HepG2 (cell line): Measurements from ENCODE around the gene NINL. TPM values are rescaled to one million over a fixed set of nuclear protein-coding genes. Genes with fewer than 3 reads are reported as not detected.

Experiments used
- ATAC-seq: fragments of 200-7000 bp; cut with Tn5 transposase; 3 replicates; pipeline ENCODE4 v1.9.1; 2020; ENCODE audit warnings: mild to moderate bottlenecking, moderate library complexity
- BruUV-seq: library from RNA; stranded (reverse); fragments of 400-500 nt; replicated peaks from 2 replicates; lab custom pipeline; 2021; lab: Mats Ljungman, UMichigan
- CTCF ChIA-PET: fragments of 300-600 bp; formaldehyde crosslinking; extraction: SDS; loops from one replicate; lab custom pipeline; 2021; ENCODE audit warnings: low total read pairs, inconsistent platforms, low intra/inter-chr PET ratio; lab: Yijun Ruan, JAX
- POLR2A ChIA-PET: fragments of 350-600 bp; sonication (Branson Sonifier 250); formaldehyde crosslinking; loops from one replicate; lab custom pipeline; 2020; ENCODE audit warnings: antibody characterized with exemption, inconsistent platforms; lab: Yijun Ruan, JAX
- DNase-seq: peaks from one replicate; pipeline ENCODE4 v3.0.0-alpha.2; 2015; ENCODE audit warnings: low spot score
- FAIRE-seq: peaks from 3 replicates; lab custom pipeline; 2011; peaks lifted over from hg19 to GRCh38; lab: Jason Lieb, UNC
- H2AFZ ChIP-seq: one replicate; pipeline ENCODE4 v1.6.1; 2011; ENCODE audit warnings: low read length, inconsistent platforms
- H3K27ac ChIP-seq: fragments of 300-600 bp; 3 replicates; pipeline ENCODE4 v1.8.0; 2011; ENCODE audit warnings: mixed run types, mild to moderate bottlenecking, mixed read lengths, low read length, inconsistent platforms; ENCODE audit not compliant: insufficient read depth; ENCODE audit errors: extremely low read length
- H3K27me3 ChIP-seq, 2 experiments: fragments of 200-600 bp in 1 of 2; 2 replicates in 1 of 2; 3 replicates in 1 of 2; pipeline versions ENCODE4 v1.6.0 to v1.8.0; 2011; ENCODE audit warnings: low read length in 2 of 2, mild to moderate bottlenecking in 2 of 2, moderate library complexity in 2 of 2, inconsistent platforms in 1 of 2; ENCODE audit not compliant: insufficient read depth in 2 of 2, control insufficient read depth in 1 of 2
- H3K36me3 ChIP-seq, 2 experiments: fragments of 200-600 bp in 1 of 2; replicated peaks in 1 of 2; 2 replicates in 1 of 2; 3 replicates in 1 of 2; pipeline versions ENCODE4 v1.5.1 to v1.8.0; 2011; ENCODE audit warnings: low read length in 2 of 2, inconsistent platforms in 1 of 2; ENCODE audit not compliant: insufficient read depth in 2 of 2, control insufficient read depth in 1 of 2
- H3K4me1 ChIP-seq: 2 replicates; pipeline ENCODE4 v1.5.1; 2012; ENCODE audit warnings: low read length, inconsistent platforms; ENCODE audit not compliant: insufficient read depth
- H3K4me2 ChIP-seq: 2 replicates; pipeline ENCODE4 v1.6.0; 2011; ENCODE audit warnings: low read depth, low read length, inconsistent platforms
- H3K4me3 ChIP-seq, 3 experiments: fragments of 200-600 bp in 1 of 3; sonication (generic), shearing (Covaris generic) in 1 of 3; replicated peaks in 1 of 3; 2 replicates each; pipeline ENCODE4 v1.5.1; 2011 to 2016; ENCODE audit warnings: low read length in 3 of 3, inconsistent platforms in 2 of 3, low read depth in 2 of 3, mild to moderate bottlenecking in 2 of 3, control low read depth in 1 of 3, mixed read lengths in 1 of 3; ENCODE audit not compliant: insufficient read depth in 1 of 3
- H3K79me2 ChIP-seq: one replicate; pipeline ENCODE4 v1.6.1; 2011; ENCODE audit warnings: low read length, inconsistent platforms; ENCODE audit not compliant: insufficient read depth
- H3K9ac ChIP-seq: 2 replicates; pipeline ENCODE4 v1.6.0; 2011; ENCODE audit warnings: mild to moderate bottlenecking, low read depth, low read length, inconsistent platforms; ENCODE audit not compliant: insufficient read depth
- H3K9me3 ChIP-seq: 2 replicates; pipeline ENCODE4 v1.5.1; 2012; ENCODE audit warnings: mild to moderate bottlenecking, low read length
- H4K20me1 ChIP-seq: 2 replicates; pipeline ENCODE4 v1.6.0; 2011; ENCODE audit warnings: inconsistent platforms, mild to moderate bottlenecking, low read length, moderate library complexity; ENCODE audit not compliant: insufficient read depth
- AGO2 ChIP-seq: fragments of 200-400 bp; formaldehyde crosslinking; optimal IDR thresholded peaks from 2 replicates; pipeline ENCODE3; 2017; ENCODE audit warnings: mild to moderate bottlenecking, low read depth, low read length, moderate library complexity
- ATF4 ChIP-seq, 2 experiments: fragments of 450-650 bp in 1 of 2; sonication (generic) in 1 of 2; formaldehyde crosslinking; IDR thresholded peaks; 2 replicates each; pipeline versions ENCODE4 v1.5.0 to v1.8.0; 2020 to 2022; ENCODE audit warnings: mild to moderate bottlenecking in 1 of 2, missing genetic modification reagents in 1 of 2
- GABPB1 ChIP-seq: IDR thresholded peaks from 2 replicates; pipeline ENCODE4 v1.6.1; 2016; ENCODE audit warnings: mild to moderate bottlenecking, missing genetic modification reagents, moderate library complexity, missing compliant biosample characterization
- MTF2 ChIP-seq: sonication (generic); formaldehyde crosslinking; IDR thresholded peaks from 2 replicates; pipeline ENCODE4 v1.5.0; 2020; ENCODE audit warnings: missing genetic modification reagents, borderline replicate concordance
- RBM22 ChIP-seq: fragments of 200-400 bp; formaldehyde crosslinking; optimal IDR thresholded peaks from 2 replicates; pipeline ENCODE3; 2017; ENCODE audit warnings: mild to moderate bottlenecking, low read length, moderate library complexity
- TIGD3 ChIP-seq: sonication (generic); formaldehyde crosslinking; IDR thresholded peaks from 2 replicates; pipeline ENCODE4 v1.5.1; 2020; ENCODE audit warnings: mild to moderate bottlenecking, missing genetic modification reagents, borderline replicate concordance
- ZNF343 ChIP-seq: sonication (generic); formaldehyde crosslinking; IDR thresholded peaks from 2 replicates; pipeline ENCODE4 v1.4.0; 2020; ENCODE audit warnings: mild to moderate bottlenecking, missing genetic modification reagents
- WGBS: methylation state at CpG from one replicate; pipeline ENCODE4 v1.1.6; 2017; ENCODE audit warnings: low lambda C conversion rate; 5-methylcytosine and 5-hydroxymethylcytosine counted together
- in situ Hi-C: cut with HindIII; loops from 2 replicates; pipeline ENCODE4 v1.10.0; 2017; ENCODE audit warnings: low pct_unique_long_range_greater_than_20kb; ENCODE audit not compliant: extremely low pct_ligation_motif_present
- intact Hi-C: fragments of 100-400 bp; cut with micrococcal nuclease; formaldehyde crosslinking; loops from one replicate; pipeline ENCODE4 v1.10.0; 2022; ENCODE audit not compliant: unreplicated experiment
- polyA plus RNA-seq, 8 experiments: library from polyadenylated mRNA; depleted of rRNA in 3 of 8; stranded (reverse) in 7 of 8; unstranded in 1 of 8; fragments of >200 nt; fragmentation: Illumina TruSeq in 4 of 8; extraction: Trizol in 4 of 8; gene quantifications; 2 replicates each; pipeline versions ENCODE4 v1.2.1 to v1.2.3, GENCODE V29; 2011 to 2016; ENCODE audit warnings: low read depth in 4 of 8, missing spikeins in 1 of 8, mixed read lengths in 1 of 8; ENCODE audit not compliant: insufficient read depth in 1 of 8
- total RNA-seq, 5 experiments: library from RNA; depleted of rRNA; stranded (reverse); fragments of >200 nt; fragmentation: Illumina TruSeq; extraction: Trizol; gene quantifications; 2 replicates each; pipeline ENCODE4 v1.2.3, GENCODE V29; 2016; ENCODE audit warnings: low read depth in 1 of 5

Gene NINL
- total and polyA plus RNA-seq, 2 of the 13 experiments (the other 11 are each of a cell fraction or from before 2014, with no cell fraction given): 32.3 to 34.3 TPM

DNA sequence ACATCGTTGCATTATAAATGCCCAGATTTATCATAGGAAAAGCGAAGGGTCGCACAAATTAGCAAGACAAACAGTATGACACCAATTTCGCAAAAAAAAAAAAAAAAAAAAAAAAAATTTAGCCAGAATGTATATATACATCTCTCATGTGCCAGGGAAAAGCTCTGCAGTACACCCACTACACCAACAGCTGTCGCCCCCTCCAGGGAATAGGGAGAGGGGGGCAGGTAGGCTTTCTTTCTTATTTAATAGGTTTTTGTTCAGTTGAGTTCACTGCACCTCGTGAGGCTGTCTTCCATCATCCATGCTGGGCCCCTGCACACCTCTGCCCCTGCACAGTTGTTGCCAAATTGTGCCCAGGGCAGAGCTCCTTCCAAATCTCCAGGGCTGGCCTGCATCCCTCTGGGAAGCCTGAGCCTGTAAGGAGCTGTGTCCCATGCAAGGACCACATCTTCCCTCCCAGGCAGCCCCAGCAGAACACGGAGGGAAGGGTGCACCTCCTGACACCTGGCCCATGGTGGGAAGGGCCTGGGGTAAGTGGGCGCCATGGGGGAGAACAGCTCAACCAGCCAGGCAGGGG is 85.4 kb downstream of the NINL start:
- Histone ChIP-seq H3K79me2 (no peaks in the 10 kb centered on the region), H3K27me3 (no peaks in the 10 kb centered on the region), H3K4me2 (no peak overlapping the region), H3K4me3 (no peak overlapping the region), H3K4me1 (no peaks in the 10 kb centered on the region), H3K36me3 (peaks cover 26 to 49% of the 10 kb centered on the region in 2 experiments), H3K9me3 (no peaks in the 10 kb centered on the region), H4K20me1 (no peaks in the 10 kb centered on the region), H3K9ac (no peak overlapping the region), H2AFZ (no peak overlapping the region), H3K27ac (no peak overlapping the region)
- ATAC-seq: no peak
- ChIA-PET POLR2A (interaction anchor here (0.6 kb wide), 1 partner anchor 71 kb away, joined by 3 read pairs; no protein-coding TSS in a partner anchor), CTCF (no interaction called here)
- intact Hi-C loops (loop anchor here (10.0 kb wide), 1 partner anchor 195 kb away; the partner anchor contains the start of gene ZNF337), in situ Hi-C loops (no loop called here)
- WGBS: 96% methylated on average over 8 of the region's 8 CpGs
- no TSS peak for BruUV-seq
- DNase-seq: no peak
- TF ChIP-seq MTF2 (CRISPR knock-in tag): no peak
- no peak for TF ChIP-seq ATF4 (CRISPR knock-in tag; IDR thresholded peaks at IDR 0.05)
- no peak for TF ChIP-seq GABPB1 (CRISPR knock-in tag)
- no peak for TF ChIP-seq ZNF343 (CRISPR knock-in tag)
- peak; percentile 63 for TF ChIP-seq RBM22
- no peak for FAIRE-seq

DNA sequence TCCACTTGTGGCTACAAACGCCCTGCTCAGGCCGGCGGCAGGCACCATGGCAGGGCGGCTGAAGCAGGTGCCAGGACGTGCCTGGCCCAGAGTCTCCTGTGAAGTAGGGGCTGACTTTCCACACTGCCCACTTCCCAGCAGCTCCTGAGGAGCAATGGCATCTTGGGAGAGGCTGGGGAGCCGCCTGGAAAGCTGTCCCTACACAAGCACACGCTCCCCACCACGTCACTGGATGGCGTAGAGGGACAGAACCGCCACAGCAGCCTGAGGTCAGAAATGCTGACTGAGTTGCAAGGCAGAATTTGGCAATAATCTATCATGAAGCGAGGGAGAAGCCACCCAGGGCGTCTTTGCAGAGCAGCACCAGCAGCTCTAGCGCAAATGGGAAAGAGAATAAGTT is 86.3 kb downstream of the NINL start:
- ChIA-PET POLR2A (interaction anchor here (1.5 kb wide), 1 partner anchor 9 kb away, joined by 3 read pairs; no protein-coding TSS in a partner anchor), CTCF (no interaction called here)
- no peaks in the 10 kb centered on the region for H3K79me2 ChIP-seq
- in situ Hi-C loops: no loop called here
- no peak for ATAC-seq
- no peak overlapping the region for H3K4me2 ChIP-seq
- no peaks in the 10 kb centered on the region for H3K4me1 ChIP-seq
- H3K9me3 ChIP-seq: no peaks in the 10 kb centered on the region
- intact Hi-C loops: no loop called here
- no TSS peak for BruUV-seq
- no peak for DNase-seq
- 98% methylated on average over 13 of the region's 13 CpGs for WGBS
- no peak overlapping the region for H2AFZ ChIP-seq
- TF ChIP-seq TIGD3 (CRISPR knock-in tag) (no peak), AGO2 (peak; percentile 58)
- no peak for FAIRE-seq
- H3K4me3 ChIP-seq: no peak overlapping the region
- H3K27me3 ChIP-seq: no peaks in the 10 kb centered on the region
- no peaks in the 10 kb centered on the region for H4K20me1 ChIP-seq
- peaks cover 22 to 40% of the 10 kb centered on the region in 2 experiments for H3K36me3 ChIP-seq
- H3K9ac ChIP-seq: no peak overlapping the region
- no peak overlapping the region for H3K27ac ChIP-seq
